Fibroblast of pulmonary artery (primary cell): ENCODE measurements around the gene CIPC.

Source experiments
- DNase-seq: peaks from one replicate; pipeline ENCODE4 v3.0.0-alpha.2; 2010; ENCODE audit warnings: low read depth
- H3K4me3 ChIP-seq: replicated peaks from 2 replicates; pipeline ENCODE4 v1.5.1; 2011; ENCODE audit warnings: low read depth, mild to moderate bottlenecking, control low read depth, low read length, moderate library complexity
- CTCF ChIP-seq: IDR thresholded peaks from 2 replicates; pipeline ENCODE4 v1.5.1; 2011; ENCODE audit warnings: mild to moderate bottlenecking, control low read depth, low read length, inconsistent platforms; ENCODE audit errors: missing control alignments

CIPC gene

GRCh38 chr14:77116172-77116817, 18.2 kb downstream of the CIPC start:
- no peak for DNase-seq
- TF ChIP-seq CTCF = no peak
- H3K4me3 ChIP-seq = no peak overlapping the region

- no peak for TF ChIP-seq CTCF
- no peak overlapping the region for H3K4me3 ChIP-seq
- DNase-seq = no peak
Measured at GRCh38 chr14:77119851-77120250, 21.8 kb downstream of the CIPC start.

- no peak for TF ChIP-seq CTCF
- peak; percentile 11 for DNase-seq
- no peak overlapping the region for H3K4me3 ChIP-seq
Measured at GRCh38 chr14:77120771-77121743, 23.0 kb downstream of the CIPC start.

GRCh38 chr14:77122526-77123125, 24.6 kb downstream of the CIPC start:
- no peak for TF ChIP-seq CTCF
- H3K4me3 ChIP-seq = no peak overlapping the region
- no peak for DNase-seq

- TF ChIP-seq CTCF = no peak
- peak; percentile 10 for DNase-seq
- no peak overlapping the region for H3K4me3 ChIP-seq
Measured at GRCh38 chr14:77123381-77124325, 25.6 kb downstream of the CIPC start.
